ENCODE measurements around the gene NEURL3. TPM values are rescaled to one million over a fixed set of nuclear protein-coding genes. Genes with fewer than 3 reads are reported as not detected.

Gene NEURL3
- total and polyA plus RNA-seq, 9 of the 15 experiments (the other 6 are each of a cell fraction or from before 2014, with no cell fraction given): not detected

DNA sequence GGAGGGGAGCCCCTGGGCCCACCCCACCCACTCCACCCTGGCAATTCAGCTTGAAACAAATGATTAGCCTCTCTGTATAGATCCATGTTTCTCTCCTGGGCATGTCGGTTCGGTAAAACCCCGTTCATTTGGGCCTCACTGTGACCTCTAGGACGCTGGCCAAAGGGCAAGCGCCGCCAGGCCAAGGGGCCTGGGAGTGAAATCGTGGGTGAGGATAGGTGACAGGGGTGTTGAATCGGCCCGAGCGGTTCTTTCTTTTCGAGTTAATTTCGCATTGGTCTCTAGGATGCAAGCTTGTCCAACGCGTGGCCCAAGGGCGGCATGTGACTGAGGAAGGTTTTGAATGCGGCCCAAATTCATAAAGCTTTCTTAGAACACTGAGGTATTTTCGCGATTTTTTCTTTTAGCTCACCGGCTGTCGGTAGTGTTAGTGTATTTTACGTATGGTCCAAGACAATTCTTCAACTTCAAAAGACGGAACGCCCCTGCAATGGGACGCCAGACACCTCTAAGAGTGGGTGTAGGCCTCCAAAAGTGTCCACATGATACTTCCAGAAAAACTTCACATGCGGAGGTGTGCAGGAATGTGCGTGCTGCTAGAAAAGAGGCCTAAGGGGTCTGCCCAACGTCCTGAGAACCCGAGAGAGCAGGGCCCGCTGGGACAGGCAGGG is 21.6 kb upstream of the NEURL3 start:
- H3K9me1 ChIP-seq (ENCODE audit: control insufficient read depth, insufficient read depth, low read length): no peaks in the 10 kb centered on the region
- no peak for FAIRE-seq
- intact Hi-C loops (cut with micrococcal nuclease): no loop called here
- ChIA-PET CTCF (ENCODE audit: low intra/inter-chr PET ratio) (no interaction called here), POLR2A (interaction anchor here (0.5 to 0.8 kb wide), 2 partner anchors 180 to 206 kb away, joined by 3 read pairs; no protein-coding TSS in a partner anchor)
- peak in 1 of 2 experiments; percentile 9 for TF ChIP-seq E2F6 (IDR thresholded peaks at IDR 0.05; ENCODE audit: borderline replicate concordance in 1 of 2, extremely low read depth in 1 of 2, insufficient read depth in 1 of 2, insufficient read length in 1 of 2, low read depth in 1 of 2, low read length in 1 of 2, poor library complexity in 1 of 2, severe bottlenecking in 1 of 2)
- no peak for TF ChIP-seq ZNF282 (CRISPR knock-in tag; IDR thresholded peaks at IDR 0.05)
- no peak overlapping the region for H2AFZ ChIP-seq (ENCODE audit: low read depth, low read length)
- DNase-seq (ENCODE audit: extremely low read depth in 1 of 4, low spot score in 3 of 4): no peak
- peaks cover 2 to 49% of the 10 kb centered on the region in 2 experiments; a peak in 4 of 5 replicates for H3K27me3 ChIP-seq (ENCODE audit: control insufficient read depth in 2 of 2, insufficient read depth in 2 of 2, low read length in 2 of 2)
- no peaks in the 10 kb centered on the region for H3K79me2 ChIP-seq (ENCODE audit: control insufficient read depth, insufficient read depth, low read length)
- H3K9me3 ChIP-seq (replicated peaks; ENCODE audit: control insufficient read depth, insufficient read depth, low read depth, low read length): no peaks in the 10 kb centered on the region
- H4K20me1 ChIP-seq (replicated peaks; ENCODE audit: control insufficient read depth, insufficient read depth, low read length): no peaks in the 10 kb centered on the region
- H3K4me1 ChIP-seq (replicated peaks in 1 of 2; ENCODE audit: control insufficient read depth in 2 of 2, insufficient read depth in 2 of 2, low read length in 2 of 2): peaks cover 6 to 12% of the 10 kb centered on the region in 2 experiments
- in situ Hi-C loops (cut with MboI): no loop called here
- no TSS peak for BruUV-seq (replicated peaks)
- no peak overlapping the region for H3K4me3 ChIP-seq
- ATAC-seq: no peak
- no peak overlapping the region for H3K27ac ChIP-seq (ENCODE audit: extremely low read depth, low read depth, low read length)
- no peak overlapping the region for H3K4me2 ChIP-seq (ENCODE audit: insufficient read depth, low read length)
- H3K9ac ChIP-seq (ENCODE audit: insufficient read depth in 1 of 2, low read depth in 2 of 2, low read length in 2 of 2): no peak overlapping the region; a peak in 1 of 4 replicates
- H3K36me3 ChIP-seq (ENCODE audit: control insufficient read depth, insufficient read depth, low read length): no peaks in the 10 kb centered on the region
- 55% methylated on average over 26 of the region's 29 CpGs for WGBS (ENCODE audit: insufficient coverage, low coverage, missing lambda C conversion rate)

Measured in K562 (cell line).